Coronary artery (tissue), 2 donors: ENCODE results near the gene FITM1.

Experiments
- DNase-seq: peaks from one replicate; pipeline ENCODE4 v3.0.0-alpha.2; 2017; ENCODE audit warnings: low spot score
- H3K27ac ChIP-seq, 2 donors: fragments of 200-600 bp; sonication (generic); one replicate each; pipeline ENCODE4 v1.5.1; 2016 to 2019
- H3K4me3 ChIP-seq: fragments of 200-600 bp; sonication (generic); 2 replicates; pipeline ENCODE4 v1.5.1; 2016; ENCODE audit warnings: mild to moderate bottlenecking, moderate library complexity
- CTCF ChIP-seq: fragments of 200-600 bp; sonication (generic); IDR thresholded peaks from one replicate; pipeline ENCODE4 v1.5.1; 2019; ENCODE audit warnings: antibody characterized with exemption

FITM1 gene

GRCh38 chr14:24085215-24085614, 45.2 kb upstream of the FITM1 start:
- TF ChIP-seq CTCF, result no peak
- H3K27ac ChIP-seq, result no peak overlapping the region
- no peak overlapping the region for H3K4me3 ChIP-seq
- DNase-seq, result no peak

- DNase-seq, result no peak
- Histone ChIP-seq H3K4me3 (no peak overlapping the region), H3K27ac (no peak overlapping the region)
- TF ChIP-seq CTCF, result no peak
Observed at GRCh38 chr14:24086193-24086955, 44.1 kb upstream of the FITM1 start.

- DNase-seq, result no peak
- H3K4me3 ChIP-seq, result no peak overlapping the region
- no peak for TF ChIP-seq CTCF
Observed at GRCh38 chr14:24087004-24087403, 43.5 kb upstream of the FITM1 start.

GRCh38 chr14:24088095-24088494, 42.4 kb upstream of the FITM1 start:
- no peak for DNase-seq
- Histone ChIP-seq H3K4me3 (no peak overlapping the region), H3K27ac (no peak overlapping the region)
- no peak for TF ChIP-seq CTCF

More at GRCh38 chr14:24087004-24087403, 43.5 kb upstream of the FITM1 start:
- no peak overlapping the region for H3K27ac ChIP-seq

- H3K4me3 ChIP-seq, result no peak overlapping the region
- no peak for TF ChIP-seq CTCF
- DNase-seq, result no peak
- H3K27ac ChIP-seq, result no peak overlapping the region
Observed at GRCh38 chr14:24089890-24090289, 40.6 kb upstream of the FITM1 start.

GRCh38 chr14:24092110-24092504, 38.4 kb upstream of the FITM1 start:
- peak overlapping the region in 1 of 2 donors; percentile 95 for H3K27ac ChIP-seq
- TF ChIP-seq CTCF, result no peak
- no peak for DNase-seq
- no peak overlapping the region for H3K4me3 ChIP-seq

- TF ChIP-seq CTCF, result no peak
- Histone ChIP-seq H3K27ac (peak overlapping the region in 1 of 2 donors; percentile 95), H3K4me3 (no peak overlapping the region)
- no peak for DNase-seq
Observed at GRCh38 chr14:24092505-24093206, 37.8 kb upstream of the FITM1 start.
